GM23338 (cell line): ENCODE results near the gene SORBS1. TPM values are rescaled to one million over a fixed set of nuclear protein-coding genes. Genes with fewer than 3 reads are reported as not detected.

ENCODE experiments used
- CREB1 ChIP-seq: fragments of 250-450 bp; sonication (Bioruptor Pico); IDR thresholded peaks from 2 replicates; pipeline ENCODE4 v1.5.0; 2020; ENCODE audit warnings: low read depth, mild to moderate bottlenecking, moderate library complexity
- EZH2 ChIP-seq: fragments of 200-600 bp; sonication (generic); IDR thresholded peaks from one replicate; pipeline ENCODE4 v1.8.0; 2017; ENCODE audit warnings: antibody characterized with exemption, mild to moderate bottlenecking, low read depth; ENCODE audit not compliant: unreplicated experiment
- EZH2phosphoT487 ChIP-seq: fragments of 200-600 bp; sonication (generic); IDR thresholded peaks from one replicate; pipeline ENCODE4 v1.8.1; 2018; ENCODE audit warnings: antibody characterized with exemption; ENCODE audit not compliant: unreplicated experiment
- JUNB ChIP-seq: IDR thresholded peaks from one replicate; pipeline ENCODE4 v1.6.1; 2016; ENCODE audit warnings: antibody characterized with exemption; ENCODE audit not compliant: unreplicated experiment
- REST ChIP-seq: IDR thresholded peaks from one replicate; pipeline ENCODE4 v1.6.1; 2018; ENCODE audit warnings: antibody characterized with exemption; ENCODE audit not compliant: unreplicated experiment
- ZNF331 ChIP-seq: fragments of 250-450 bp; sonication (Bioruptor Pico); IDR thresholded peaks from 2 replicates; pipeline ENCODE4 v1.5.0; 2020; ENCODE audit warnings: low read depth, mild to moderate bottlenecking, moderate library complexity
- ZNF462 ChIP-seq: fragments of 250-450 bp; sonication (Bioruptor Pico); IDR thresholded peaks from 2 replicates; pipeline ENCODE4 v1.5.0; 2020; ENCODE audit warnings: mild to moderate bottlenecking, moderate library complexity
- polyA plus RNA-seq: library from polyadenylated mRNA; unstranded; fragments of >200 nt; fragmentation: Nextera tagmentation; extraction: Ambion mirVana; gene quantifications from 2 replicates; pipeline ENCODE4 v1.2.1, GENCODE V29; 2016
- total RNA-seq: library from RNA; depleted of rRNA; stranded (reverse); fragments of >200 nt; shearing (Covaris generic); gene quantifications from 2 replicates; pipeline ENCODE4 v1.2.3, GENCODE V29; 2014

SORBS1 gene
- total and polyA plus RNA-seq, 2 experiments from 2014 or later: 47.7 to 51.5 TPM

GRCh38 chr10:95309958-95310357, 251.2 kb downstream of the SORBS1 start (continued):
- TF ChIP-seq ZNF462 (CRISPR knock-in tag) (no peak), ZNF331 (CRISPR knock-in tag) (no peak), CREB1 (CRISPR knock-in tag) (no peak), EZH2 (no peak), EZH2phosphoT487 (no peak), REST (no peak), JUNB (no peak)
